NCI-H1105 (cell line): ENCODE measurements around the gene SLC35F2.
"Not testable (repeated sequence)": the region's sequence is repeated elsewhere in the genome, so short reads cannot be mapped to it uniquely, and the experiment has no call there.

ENCODE experiments used
- DNase-seq: peaks from one replicate; lab custom pipeline; 2025; lab: John Stamatoyannopoulos, UW

Gene SLC35F2

GRCh38 chr11:107840129-107840484 lies 18.5 kb downstream of the SLC35F2 start:
- DNase-seq: no peak

GRCh38 chr11:107836851-107837250 lies 21.7 kb downstream of the SLC35F2 start:
- no peak for DNase-seq

- DNase-seq: no peak
Observed at GRCh38 chr11:107834995-107835394, 23.6 kb downstream of the SLC35F2 start.

GRCh38 chr11:107833926-107834325 lies 24.7 kb downstream of the SLC35F2 start:
- DNase-seq: not testable (repeated sequence)

- DNase-seq: no peak
Observed at GRCh38 chr11:107830915-107831540, 27.6 kb downstream of the SLC35F2 start.

GRCh38 chr11:107827041-107827440 lies 31.5 kb downstream of the SLC35F2 start:
- DNase-seq: no peak

- no peak for DNase-seq
Observed at GRCh38 chr11:107825875-107826274, 32.7 kb downstream of the SLC35F2 start.

- no peak for DNase-seq
Observed at GRCh38 chr11:107824668-107825369, 33.8 kb downstream of the SLC35F2 start.

- DNase-seq: no peak
Observed at GRCh38 chr11:107821199-107821927, 37.2 kb downstream of the SLC35F2 start.

GRCh38 chr11:107819361-107820014 lies 39.1 kb downstream of the SLC35F2 start:
- no peak for DNase-seq

GRCh38 chr11:107818491-107818890 lies 40.1 kb downstream of the SLC35F2 start:
- DNase-seq: no peak

- no peak for DNase-seq
Observed at GRCh38 chr11:107816028-107816427, 42.6 kb downstream of the SLC35F2 start.

GRCh38 chr11:107810875-107811274 lies 47.7 kb downstream of the SLC35F2 start:
- DNase-seq: no peak

- DNase-seq: no peak
Observed at GRCh38 chr11:107808521-107808920, 50.1 kb downstream of the SLC35F2 start.

- DNase-seq: no peak
Observed at GRCh38 chr11:107804971-107805370, 53.6 kb downstream of the SLC35F2 start.

- no peak for DNase-seq
Observed at GRCh38 chr11:107804211-107804610, 54.4 kb downstream of the SLC35F2 start.

GRCh38 chr11:107801641-107802040 lies 56.9 kb downstream of the SLC35F2 start:
- no peak for DNase-seq

- DNase-seq: peak; percentile 43
Observed at GRCh38 chr11:107799218-107799859, 59.2 kb downstream of the SLC35F2 start.

GRCh38 chr11:107792049-107792443 lies 66.5 kb downstream of the SLC35F2 start:
- DNase-seq: no peak

GRCh38 chr11:107791343-107792048 lies 67.1 kb downstream of the SLC35F2 start:
- no peak for DNase-seq

- DNase-seq: no peak
Observed at GRCh38 chr11:107789767-107790166, 68.8 kb downstream of the SLC35F2 start.
